Small intestine (tissue), 7 donors: ENCODE data around the gene APCDD1. TPM values are rescaled to one million over a fixed set of nuclear protein-coding genes. Genes with fewer than 3 reads are reported as not detected.
"Not testable (repeated sequence)": the region's sequence is repeated elsewhere in the genome, so short reads cannot be mapped to it uniquely, and the experiment has no call there.

Experiments
- DNase-seq, 2 donors: peaks; one replicate each; pipeline versions ENCODE4 v3.0.0 to v3.0.0-alpha.2; 2013
- FAIRE-seq: peaks from 2 replicates; lab custom pipeline; 2012; peaks lifted over from hg19 to GRCh38; lab: Jason Lieb, UNC
- H3K27ac ChIP-seq, 3 donors: one replicate each; pipeline ENCODE4 v1.5.1; 2013; ENCODE audit warnings: low read length in 2 of 3, mild to moderate bottlenecking in 2 of 3, control low read depth in 1 of 3, inconsistent platforms in 1 of 3, low read depth in 1 of 3, moderate library complexity in 1 of 3
- H3K27me3 ChIP-seq, 3 donors: one replicate each; pipeline ENCODE4 v1.6.1; 2013; ENCODE audit warnings: low read length in 3 of 3, inconsistent platforms in 1 of 3; ENCODE audit not compliant: control insufficient read depth in 3 of 3, insufficient read depth in 3 of 3
- H3K36me3 ChIP-seq, 3 donors: one replicate each; pipeline ENCODE4 v1.6.1; 2013; ENCODE audit warnings: low read length in 3 of 3, inconsistent platforms in 1 of 3, low read depth in 1 of 3, mild to moderate bottlenecking in 1 of 3, moderate library complexity in 1 of 3; ENCODE audit not compliant: control insufficient read depth in 3 of 3, insufficient read depth in 2 of 3
- H3K4me1 ChIP-seq, 3 donors: one replicate each; pipeline ENCODE4 v1.6.1; 2013; ENCODE audit warnings: low read length in 2 of 3, inconsistent platforms in 1 of 3, low read depth in 1 of 3, mild to moderate bottlenecking in 1 of 3, moderate library complexity in 1 of 3; ENCODE audit not compliant: control insufficient read depth in 3 of 3, insufficient read depth in 2 of 3
- H3K4me3 ChIP-seq, 3 donors: one replicate each; pipeline ENCODE4 v1.5.1; 2013; ENCODE audit warnings: low read length in 3 of 3, control low read depth in 1 of 3, inconsistent platforms in 1 of 3, low read depth in 1 of 3, mild to moderate bottlenecking in 1 of 3, moderate library complexity in 1 of 3
- H3K9me3 ChIP-seq, 2 donors: one replicate each; pipeline ENCODE4 v1.6.1; 2013; ENCODE audit warnings: low read depth in 1 of 2, low read length in 1 of 2; ENCODE audit not compliant: control insufficient read depth in 2 of 2, insufficient read depth in 1 of 2
- WGBS, 3 donors: extraction: QIAGEN DNeasy Blood & Tissue Kit; methylation state at CpG; one replicate each; pipeline ENCODE4 v1.1.7; 2013; 5-methylcytosine and 5-hydroxymethylcytosine counted together
- polyA plus RNA-seq, 4 donors: library from polyadenylated mRNA; stranded (reverse) in 3 of 4; unstranded in 1 of 4; fragments of 200-250 nt in 3 of 4; fragments of 120-200 nt in 1 of 4; gene quantifications; one replicate each; pipeline versions ENCODE4 v1.2.1 to v1.2.3, GENCODE V29; 2013
- donor health status: healthy with polysubstance abuse.
- donor health status: control.
- donor health status: control.
- donor health status: Bipolar disorder and iron deficiency.
- donor health status: healthy.

The APCDD1 gene
- polyA plus RNA-seq, 4 donors = 0.67 to 21.6 (median 5.0) TPM

DNA sequence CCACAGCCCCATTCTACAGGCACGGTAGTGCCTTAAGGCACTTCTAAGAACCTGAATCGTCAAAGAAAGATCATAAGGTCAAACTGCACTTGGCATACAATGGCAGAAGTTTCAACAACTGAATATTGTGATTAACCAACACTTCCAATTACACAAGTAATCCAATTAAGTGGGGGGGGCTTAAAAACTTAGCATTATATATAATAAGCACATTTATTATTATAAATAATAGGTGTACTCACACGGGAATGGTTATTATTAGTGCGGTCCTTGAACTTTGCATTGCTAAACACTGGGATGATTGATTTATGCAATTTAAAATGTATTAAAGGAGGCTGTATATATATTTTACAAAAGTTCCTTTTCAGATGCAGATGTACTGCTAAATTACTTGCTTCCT lies 7.6 kb downstream of the APCDD1 start:
- H3K4me1 ChIP-seq = no peaks in the 10 kb centered on the region
- DNase-seq (no peak), FAIRE-seq (no peak)
- H3K27ac ChIP-seq = no peak overlapping the region
- H3K9me3 ChIP-seq = no peaks in the 10 kb centered on the region
- WGBS, 3 donors = 57 to 76% (median 64%) methylated on average over 4 of the region's 4 CpGs
- H3K4me3 ChIP-seq = no peak overlapping the region
- H3K27me3 ChIP-seq = peaks cover 0 to 5% (median 0%) of the 10 kb centered on the region in 3 donors
- H3K36me3 ChIP-seq = no peaks in the 10 kb centered on the region

DNA sequence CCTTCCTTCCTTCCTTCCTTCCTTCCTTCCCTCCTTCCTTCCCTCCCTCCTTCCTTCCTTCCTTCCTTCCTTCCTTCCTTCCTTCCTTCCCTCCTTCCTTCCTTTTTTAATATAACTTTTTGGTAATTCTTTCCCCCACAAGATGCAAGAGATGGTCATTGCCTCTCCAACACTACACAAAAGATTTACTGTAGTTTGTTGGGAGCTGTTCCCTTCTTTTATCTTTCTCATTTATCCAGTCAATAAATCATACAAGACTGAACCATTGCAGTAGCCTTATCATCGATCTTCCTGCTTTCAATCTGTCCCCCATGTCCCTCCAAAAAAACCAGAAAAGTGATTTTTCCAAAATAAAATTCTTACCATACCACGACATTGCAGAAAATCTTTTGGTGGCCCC lies 8.2 kb downstream of the APCDD1 start:
- Histone ChIP-seq H3K36me3 (no peaks in the 10 kb centered on the region), H3K4me3 (no peak overlapping the region), H3K27ac (no peak overlapping the region), H3K9me3 (no peaks in the 10 kb centered on the region), H3K27me3 (peaks cover 0 to 5% (median 0%) of the 10 kb centered on the region in 3 donors), H3K4me1 (no peaks in the 10 kb centered on the region)
- WGBS, 3 donors = 77 to 83% (median 79%) methylated on average over 2 of the region's 2 CpGs
- DNase-seq = no peak
- no peak for FAIRE-seq

DNA sequence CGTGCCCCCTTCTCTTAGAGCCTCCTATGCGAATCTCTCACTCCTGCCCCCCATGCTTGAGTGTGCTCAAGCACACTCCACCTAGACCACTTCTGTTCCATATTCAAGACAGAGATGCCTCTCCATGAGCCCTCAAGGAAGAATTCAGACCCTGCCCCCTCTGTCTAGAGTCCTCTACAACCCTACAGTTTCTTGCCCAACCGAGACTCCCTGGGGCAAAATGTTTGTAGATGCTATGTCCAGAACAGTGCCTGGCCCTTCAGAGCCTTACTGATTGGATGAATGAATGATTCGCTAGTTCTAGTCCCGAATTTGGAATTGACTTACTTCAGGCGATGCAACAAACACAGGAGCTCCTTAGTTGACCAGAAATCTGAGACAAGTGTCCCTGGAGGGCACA lies 8.7 kb downstream of the APCDD1 start:
- Histone ChIP-seq H3K4me1 (no peaks in the 10 kb centered on the region), H3K9me3 (no peaks in the 10 kb centered on the region), H3K4me3 (no peak overlapping the region), H3K27me3 (peaks cover 0 to 5% (median 0%) of the 10 kb centered on the region in 3 donors), H3K36me3 (no peaks in the 10 kb centered on the region), H3K27ac (no peak overlapping the region)
- FAIRE-seq (no peak), DNase-seq (no peak)
- WGBS, 3 donors = 89 to 94% (median 93%) methylated on average over 6 of the region's 6 CpGs

DNA sequence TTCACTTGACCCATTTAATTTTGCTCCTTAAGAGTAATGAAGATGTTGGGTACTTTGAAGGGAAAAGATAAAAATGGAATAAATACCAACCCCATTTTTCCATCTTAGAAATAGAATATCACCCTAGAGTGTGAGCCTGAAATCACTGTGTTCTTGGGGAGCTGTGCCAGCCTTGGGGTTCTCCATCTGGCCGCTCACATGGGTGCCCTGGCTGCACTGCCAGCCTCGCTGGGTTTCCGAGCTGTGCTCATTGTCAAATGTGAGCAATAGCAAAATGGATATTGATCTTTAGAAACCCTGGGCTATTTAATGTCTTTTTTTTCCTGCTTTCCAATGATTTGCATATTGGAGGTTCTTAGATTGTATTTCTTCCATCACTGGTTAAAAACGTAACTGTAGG lies 9.3 kb downstream of the APCDD1 start:
- Histone ChIP-seq H3K4me3 (no peak overlapping the region), H3K27ac (no peak overlapping the region), H3K4me1 (no peaks in the 10 kb centered on the region), H3K9me3 (no peaks in the 10 kb centered on the region), H3K27me3 (peaks cover 0 to 4% (median 0%) of the 10 kb centered on the region in 3 donors), H3K36me3 (no peaks in the 10 kb centered on the region)
- 84 to 89% (median 87%) methylated on average over 4 of the region's 4 CpGs for WGBS, 3 donors
- DNase-seq (no peak), FAIRE-seq (no peak)

DNA sequence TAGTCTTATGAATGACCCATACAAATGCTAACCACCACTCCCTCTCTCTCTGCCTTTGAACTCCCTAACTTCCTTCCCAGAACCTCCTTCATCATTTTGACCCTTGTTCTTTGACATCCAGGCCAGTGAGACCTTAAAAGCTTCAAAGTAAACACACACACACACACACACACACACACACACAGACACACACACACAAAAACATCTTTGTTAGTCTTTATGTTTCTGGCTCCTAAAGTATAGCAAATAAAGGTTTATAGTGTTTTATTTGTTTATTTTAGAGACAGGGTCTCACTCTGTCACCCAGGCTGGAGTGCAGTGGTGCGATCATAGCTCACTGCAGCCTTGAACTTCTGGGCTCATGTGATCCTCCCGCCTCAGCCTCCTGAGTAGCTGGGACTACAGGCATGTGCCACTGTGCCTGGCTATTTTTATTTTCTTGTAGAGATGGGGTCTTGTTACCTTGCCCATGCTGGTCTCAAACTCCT lies 9.8 kb downstream of the APCDD1 start:
- not testable (repeated sequence) for H3K4me3 ChIP-seq, H3K36me3 ChIP-seq, H3K27ac ChIP-seq, H3K27me3 ChIP-seq, FAIRE-seq, H3K9me3 ChIP-seq, DNase-seq, H3K4me1 ChIP-seq
- WGBS, 3 donors = 93 to 100% (median 94%) methylated on average over 2 of the region's 2 CpGs

DNA sequence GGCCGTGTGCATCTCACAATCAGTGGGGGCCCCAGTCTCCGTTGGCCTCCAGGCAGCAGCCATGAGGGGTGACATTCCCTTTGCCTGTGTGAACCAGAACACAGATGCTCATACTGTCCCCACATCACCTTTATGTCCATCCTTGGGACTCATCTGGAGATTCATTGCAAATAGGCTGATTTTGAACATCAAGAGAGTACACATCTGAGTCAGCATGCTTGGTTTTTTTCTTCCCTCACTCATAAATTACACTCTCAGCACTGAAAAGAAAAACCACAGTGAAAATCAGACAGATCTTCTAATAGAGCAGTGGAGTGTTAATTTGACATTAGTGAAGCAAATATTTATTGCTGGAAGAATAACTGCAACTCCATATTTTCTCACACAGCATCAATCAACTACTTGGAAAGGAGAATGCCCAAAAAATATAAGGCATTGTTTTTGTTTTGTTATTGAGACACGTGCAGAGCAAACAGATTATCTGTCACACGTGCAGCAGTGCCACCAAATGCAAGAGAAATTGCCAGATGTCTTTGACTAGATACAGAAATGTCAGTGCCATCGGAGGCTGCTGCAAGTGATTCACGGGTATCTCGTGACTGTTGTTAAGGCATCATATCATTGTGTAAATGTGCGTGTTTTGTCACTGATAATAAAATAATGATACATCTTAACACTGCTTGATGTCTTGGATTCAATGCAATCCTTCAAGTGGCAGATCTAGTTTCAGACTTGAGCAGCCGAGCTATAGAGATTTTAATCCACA lies 10.9 kb downstream of the APCDD1 start:
- no peaks in the 10 kb centered on the region for H3K27me3 ChIP-seq
- H3K4me1 ChIP-seq = no peaks in the 10 kb centered on the region
- WGBS, 3 donors = 74 to 86% (median 82%) methylated on average over 9 of the region's 9 CpGs
- no peaks in the 10 kb centered on the region for H3K36me3 ChIP-seq
- H3K4me3 ChIP-seq = no peak overlapping the region
- FAIRE-seq = no peak
- DNase-seq = no peak
- H3K27ac ChIP-seq = no peak overlapping the region
- no peaks in the 10 kb centered on the region for H3K9me3 ChIP-seq

DNA sequence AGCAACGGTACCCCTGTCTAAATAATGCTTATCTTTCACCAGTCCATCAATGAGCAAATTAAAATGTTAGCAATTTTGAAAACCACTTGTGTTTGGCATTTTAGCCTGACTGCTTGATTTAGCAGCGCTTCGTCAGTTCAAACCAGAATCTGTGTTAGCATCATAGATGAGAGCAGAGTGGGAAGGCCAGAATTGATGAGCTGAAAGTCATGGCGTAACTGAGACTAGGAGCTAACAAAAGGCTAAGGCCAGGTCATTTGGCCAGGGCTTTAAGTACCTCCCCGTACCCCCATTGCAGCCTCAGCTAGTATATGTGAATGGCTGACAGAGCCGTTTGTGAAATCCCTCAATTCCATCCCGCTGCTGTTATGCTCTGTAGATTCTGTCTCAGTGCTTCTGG lies 16.0 kb downstream of the APCDD1 start:
- Histone ChIP-seq H3K9me3 (no peaks in the 10 kb centered on the region), H3K36me3 (peaks cover 0 to 4% (median 0%) of the 10 kb centered on the region in 3 donors), H3K4me1 (no peaks in the 10 kb centered on the region), H3K4me3 (no peak overlapping the region), H3K27me3 (no peaks in the 10 kb centered on the region), H3K27ac (no peak overlapping the region)
- WGBS, 3 donors = 84 to 90% (median 85%) methylated on average over 7 of the region's 7 CpGs
- FAIRE-seq = no peak
- no peak for DNase-seq

DNA sequence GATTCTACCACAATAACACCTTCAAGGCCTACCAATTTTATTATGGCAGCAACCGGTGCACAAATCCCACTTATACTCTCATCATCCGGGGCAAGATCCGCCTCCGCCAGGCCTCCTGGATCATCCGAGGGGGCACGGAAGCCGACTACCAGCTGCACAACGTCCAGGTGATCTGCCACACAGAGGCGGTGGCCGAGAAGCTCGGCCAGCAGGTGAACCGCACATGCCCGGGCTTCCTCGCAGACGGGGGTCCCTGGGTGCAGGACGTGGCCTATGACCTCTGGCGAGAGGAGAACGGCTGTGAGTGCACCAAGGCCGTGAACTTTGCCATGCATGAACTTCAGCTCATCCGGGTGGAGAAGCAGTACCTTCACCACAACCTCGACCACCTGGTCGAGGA lies 17.1 kb downstream of the APCDD1 start:
- FAIRE-seq (no peak), DNase-seq (no peak)
- Histone ChIP-seq H3K27ac (no peak overlapping the region), H3K4me3 (no peak overlapping the region), H3K36me3 (peaks cover 0 to 4% (median 0%) of the 10 kb centered on the region in 3 donors), H3K4me1 (peaks cover 0 to 7% (median 2%) of the 10 kb centered on the region in 3 donors), H3K27me3 (no peaks in the 10 kb centered on the region), H3K9me3 (no peaks in the 10 kb centered on the region)
- WGBS, 3 donors = 89 to 94% (median 90%) methylated on average over 22 of the region's 22 CpGs
